A673 (cell line): ENCODE data around the gene TCEA2. TPM values are rescaled to one million over a fixed set of nuclear protein-coding genes. Genes with fewer than 3 reads are reported as not detected.

Source experiments
- BruUV-seq: library from RNA; stranded (reverse); fragments of 400-500 nt; replicated peaks from 2 replicates; lab custom pipeline; 2021; lab: Mats Ljungman, UMichigan
- CTCF ChIA-PET: fragments of 300-600 bp; sonication (Branson Sonifier 250); formaldehyde crosslinking; loops from one replicate; lab custom pipeline; 2022; ENCODE audit warnings: antibody characterized with exemption; lab: Charles Lee
- POLR2A ChIA-PET: fragments of 300-600 bp; sonication (Branson Sonifier 250); formaldehyde crosslinking; loops from one replicate; lab custom pipeline; 2022; ENCODE audit warnings: antibody characterized with exemption; ENCODE audit not compliant: low non-redundant PET; lab: Charles Lee
- DNase-seq: peaks from one replicate; pipeline ENCODE4 v3.0.0-alpha.2; 2015; ENCODE audit warnings: low spot score
- H3K27ac ChIP-seq: fragments of 200-600 bp; sonication (generic); 2 replicates; pipeline ENCODE4 v1.5.1; 2016; ENCODE audit warnings: mixed run types, low read depth, mild to moderate bottlenecking, mixed read lengths, antibody characterized with exemption, low read length; ENCODE audit not compliant: poor library complexity, severe bottlenecking
- H3K27me3 ChIP-seq: fragments of 200-600 bp; sonication (generic); replicated peaks from 2 replicates; pipeline ENCODE4 v1.6.1; 2017; ENCODE audit warnings: mixed run types, low read depth, mild to moderate bottlenecking, mixed read lengths, antibody characterized with exemption, low read length; ENCODE audit not compliant: insufficient read depth, poor library complexity
- H3K36me3 ChIP-seq: fragments of 200-600 bp; sonication (generic); 2 replicates; pipeline ENCODE4 v1.6.1; 2016; ENCODE audit warnings: mixed run types, mild to moderate bottlenecking, mixed read lengths, antibody characterized with exemption, low read length; ENCODE audit not compliant: insufficient read depth, poor library complexity, severe bottlenecking
- H3K4me1 ChIP-seq: fragments of 200-600 bp; sonication (generic); 2 replicates; pipeline ENCODE4 v1.6.1; 2017; ENCODE audit warnings: mixed run types, mild to moderate bottlenecking, mixed read lengths, antibody characterized with exemption, low read length; ENCODE audit not compliant: insufficient read depth, poor library complexity, severe bottlenecking
- H3K4me3 ChIP-seq: fragments of 200-600 bp; sonication (generic); 2 replicates; pipeline ENCODE4 v1.5.1; 2016; ENCODE audit warnings: low read depth, mixed run types, mild to moderate bottlenecking, mixed read lengths, low read length; ENCODE audit not compliant: poor library complexity, severe bottlenecking
- H3K9me3 ChIP-seq: fragments of 200-600 bp; sonication (generic); 2 replicates; pipeline ENCODE4 v1.6.1; 2016; ENCODE audit warnings: mixed run types, low read depth, mild to moderate bottlenecking, mixed read lengths, antibody characterized with exemption, low read length; ENCODE audit not compliant: poor library complexity, severe bottlenecking
- EZH2 ChIP-seq: fragments of 200-600 bp; sonication (generic); IDR thresholded peaks from 2 replicates; pipeline ENCODE4 v1.6.1; 2017; ENCODE audit warnings: borderline replicate concordance, low read depth, mild to moderate bottlenecking, mixed read lengths, antibody characterized with exemption, low read length; ENCODE audit not compliant: poor library complexity, severe bottlenecking
- intact Hi-C: fragments of 100-400 bp; cut with micrococcal nuclease; formaldehyde crosslinking; loops from one replicate; pipeline ENCODE4 v1.10.0; 2022; ENCODE audit not compliant: unreplicated experiment
- total RNA-seq: library from RNA; stranded (reverse); gene quantifications from 2 replicates; pipeline ENCODE4 v1.2.3, GENCODE V29; 2021
- TF ChIP-seq, protein P1 (sequence below): fragments of 300-800, 200-600 bp; sonication (generic); conservative IDR thresholded peaks from 2 replicates; pipeline ENCODE4 v1.5.1; 2017; ENCODE audit warnings: low read depth, mild to moderate bottlenecking, antibody characterized with exemption, low read length, moderate library complexity, mixed read lengths

The TCEA2 gene
- total RNA-seq, 1 experiment from 2014 or later, result 35.0 TPM

- CTCF ChIA-PET, result no interaction called here
- no peak for DNase-seq
- no peaks in the 10 kb centered on the region for H3K36me3 ChIP-seq
- intact Hi-C loops, result no loop called here
- H3K4me1 ChIP-seq, result no peaks in the 10 kb centered on the region
- POLR2A ChIA-PET, result no interaction called here
- peaks cover 30% of the 10 kb centered on the region for H3K27me3 ChIP-seq
- TF ChIP-seq, protein P1, sequence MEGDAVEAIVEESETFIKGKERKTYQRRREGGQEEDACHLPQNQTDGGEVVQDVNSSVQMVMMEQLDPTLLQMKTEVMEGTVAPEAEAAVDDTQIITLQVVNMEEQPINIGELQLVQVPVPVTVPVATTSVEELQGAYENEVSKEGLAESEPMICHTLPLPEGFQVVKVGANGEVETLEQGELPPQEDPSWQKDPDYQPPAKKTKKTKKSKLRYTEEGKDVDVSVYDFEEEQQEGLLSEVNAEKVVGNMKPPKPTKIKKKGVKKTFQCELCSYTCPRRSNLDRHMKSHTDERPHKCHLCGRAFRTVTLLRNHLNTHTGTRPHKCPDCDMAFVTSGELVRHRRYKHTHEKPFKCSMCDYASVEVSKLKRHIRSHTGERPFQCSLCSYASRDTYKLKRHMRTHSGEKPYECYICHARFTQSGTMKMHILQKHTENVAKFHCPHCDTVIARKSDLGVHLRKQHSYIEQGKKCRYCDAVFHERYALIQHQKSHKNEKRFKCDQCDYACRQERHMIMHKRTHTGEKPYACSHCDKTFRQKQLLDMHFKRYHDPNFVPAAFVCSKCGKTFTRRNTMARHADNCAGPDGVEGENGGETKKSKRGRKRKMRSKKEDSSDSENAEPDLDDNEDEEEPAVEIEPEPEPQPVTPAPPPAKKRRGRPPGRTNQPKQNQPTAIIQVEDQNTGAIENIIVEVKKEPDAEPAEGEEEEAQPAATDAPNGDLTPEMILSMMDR, result no peak
- BruUV-seq, result no TSS peak
- no peak overlapping the region for H3K4me3 ChIP-seq
- H3K27ac ChIP-seq, result no peak overlapping the region
- no peaks in the 10 kb centered on the region for H3K9me3 ChIP-seq
Observed at GRCh38 chr20:64103871-64104666, 41.1 kb downstream of the TCEA2 start.

DNA sequence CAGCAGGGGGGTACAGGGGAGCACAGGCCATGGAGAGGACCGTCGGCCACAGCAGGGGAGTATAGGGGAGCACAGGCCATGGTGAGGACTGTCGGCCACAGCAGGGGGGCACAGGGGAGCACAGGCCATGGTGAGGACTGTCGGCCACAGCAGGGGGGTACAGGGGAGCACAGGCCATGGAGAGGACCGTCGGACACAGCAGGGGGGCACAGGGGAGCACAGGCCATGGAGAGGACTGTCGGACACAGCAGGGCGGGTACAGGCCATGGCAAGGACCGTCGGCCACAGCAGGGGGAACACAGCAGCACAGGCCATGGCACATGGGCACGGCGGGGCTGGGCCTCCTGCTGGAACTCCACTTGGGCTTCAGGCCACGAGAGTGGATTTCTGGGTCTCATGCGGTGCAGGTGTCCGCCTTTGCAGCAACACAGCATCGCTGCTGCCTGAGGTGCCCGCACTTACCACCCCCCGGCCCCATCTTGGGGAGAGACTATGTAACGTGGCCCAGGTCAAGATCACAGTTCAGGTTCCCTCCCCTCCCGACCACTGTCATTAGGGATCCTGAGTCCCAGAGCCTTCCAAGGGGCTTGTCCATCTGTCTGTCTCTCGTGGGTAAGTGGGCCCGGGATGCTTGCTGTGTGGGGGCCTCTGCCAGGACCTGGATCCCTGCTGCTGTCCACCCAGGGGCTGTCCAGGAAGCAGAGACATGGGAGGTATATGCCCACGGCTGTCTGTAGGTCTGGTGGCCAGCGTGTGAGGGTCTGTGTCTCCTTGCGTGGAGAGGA, 41.9 kb downstream of the TCEA2 start:
- no peaks in the 10 kb centered on the region for H3K9me3 ChIP-seq
- ChIA-PET POLR2A (no interaction called here), CTCF (no interaction called here)
- no TSS peak for BruUV-seq
- intact Hi-C loops, result no loop called here
- peaks cover 30% of the 10 kb centered on the region for H3K27me3 ChIP-seq
- H3K27ac ChIP-seq, result no peak overlapping the region
- TF ChIP-seq, protein P1, result no peak
- no peak for TF ChIP-seq EZH2
- H3K4me1 ChIP-seq, result no peaks in the 10 kb centered on the region
- no peaks in the 10 kb centered on the region for H3K36me3 ChIP-seq
- DNase-seq, result no peak
- H3K4me3 ChIP-seq, result no peak overlapping the region

DNA sequence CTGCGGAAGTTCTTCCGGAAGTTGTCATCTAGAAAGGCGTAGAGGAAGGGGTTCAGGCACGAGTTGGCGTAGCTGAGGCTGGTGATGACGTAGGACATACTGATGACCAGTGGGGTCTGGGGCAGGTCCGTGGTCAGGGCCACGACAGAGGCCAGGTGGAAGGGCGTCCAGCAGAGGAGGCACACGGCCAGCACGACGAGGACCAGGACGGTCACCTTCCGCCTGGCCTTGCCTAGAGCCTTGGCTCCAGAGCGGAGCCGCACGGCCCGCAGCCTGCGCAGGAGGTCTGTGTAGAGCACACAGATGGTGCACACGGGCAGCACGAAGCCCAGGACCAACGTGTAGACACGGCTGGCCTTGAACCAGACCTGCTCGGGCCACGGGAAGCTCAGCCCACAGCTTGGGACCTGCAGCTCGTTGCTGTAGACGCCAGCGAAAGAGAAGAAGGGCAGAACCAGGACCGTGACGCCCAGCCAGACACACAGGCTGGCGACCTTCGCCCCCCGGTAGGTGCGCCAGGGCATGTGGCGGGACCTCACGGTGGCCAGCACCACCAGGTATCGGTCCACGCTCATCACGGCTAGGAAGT, 42.9 kb downstream of the TCEA2 start:
- no TSS peak for BruUV-seq
- H3K27ac ChIP-seq, result no peak overlapping the region
- DNase-seq, result no peak
- H3K4me3 ChIP-seq, result no peak overlapping the region
- CTCF ChIA-PET, result no interaction called here
- H3K9me3 ChIP-seq, result no peaks in the 10 kb centered on the region
- intact Hi-C loops, result no loop called here
- POLR2A ChIA-PET, result no interaction called here
- H3K36me3 ChIP-seq, result no peaks in the 10 kb centered on the region
- H3K4me1 ChIP-seq, result no peaks in the 10 kb centered on the region
- TF ChIP-seq, protein P1, result no peak
- no peak for TF ChIP-seq EZH2
- peaks cover 29% of the 10 kb centered on the region for H3K27me3 ChIP-seq
